ENCODE results near the gene PTGER3.

GRCh38 chr1:71074681-71075080 lies 27.1 kb upstream of the PTGER3 start:
- TF ChIP-seq ELF4 (IDR thresholded peaks at IDR 0.05) (no peak), TARDBP (IDR thresholded peaks at IDR 0.05) (no peak), NFRKB (IDR thresholded peaks at IDR 0.05) (no peak), LEF1 (IDR thresholded peaks at IDR 0.05; ENCODE audit: borderline replicate concordance) (no peak), SP1 (IDR thresholded peaks at IDR 0.05) (no peak), SUZ12 (IDR thresholded peaks at IDR 0.05) (no peak), FOXM1 (IDR thresholded peaks at IDR 0.05; ENCODE audit: borderline replicate concordance) (no peak), FOXK2 (IDR thresholded peaks at IDR 0.05) (no peak), CTBP1 (IDR thresholded peaks at IDR 0.05; ENCODE audit: borderline replicate concordance) (no peak), BHLHE40 (IDR thresholded peaks at IDR 0.05; ENCODE audit: borderline replicate concordance) (no peak), FOXA1 (IDR thresholded peaks at IDR 0.05) (no peak), ZNF384 (IDR thresholded peaks at IDR 0.05) (no peak), ARNT (IDR thresholded peaks at IDR 0.05) (no peak)
- TF ChIP-seq, protein P1, sequence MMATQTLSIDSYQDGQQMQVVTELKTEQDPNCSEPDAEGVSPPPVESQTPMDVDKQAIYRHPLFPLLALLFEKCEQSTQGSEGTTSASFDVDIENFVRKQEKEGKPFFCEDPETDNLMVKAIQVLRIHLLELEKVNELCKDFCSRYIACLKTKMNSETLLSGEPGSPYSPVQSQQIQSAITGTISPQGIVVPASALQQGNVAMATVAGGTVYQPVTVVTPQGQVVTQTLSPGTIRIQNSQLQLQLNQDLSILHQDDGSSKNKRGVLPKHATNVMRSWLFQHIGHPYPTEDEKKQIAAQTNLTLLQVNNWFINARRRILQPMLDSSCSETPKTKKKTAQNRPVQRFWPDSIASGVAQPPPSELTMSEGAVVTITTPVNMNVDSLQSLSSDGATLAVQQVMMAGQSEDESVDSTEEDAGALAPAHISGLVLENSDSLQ (IDR thresholded peaks at IDR 0.05) = no peak
